GM15510 (cell line): ENCODE measurements around the gene SLC39A11.

Experiments
- POLR2A ChIP-seq: IDR thresholded peaks from 3 replicates; pipeline ENCODE4 v1.6.1; 2011; ENCODE audit warnings: borderline replicate concordance; ENCODE audit not compliant: insufficient read length; ENCODE audit errors: extremely low read depth

SLC39A11 gene

GRCh38 chr17:72615627-72615991 is 476.9 kb downstream of the SLC39A11 start:
- TF ChIP-seq POLR2A, result no peak

- no peak for TF ChIP-seq POLR2A
These were observed 477.4 kb downstream of the SLC39A11 start for GRCh38 chr17:72614871-72615626.

- TF ChIP-seq POLR2A, result no peak
These were observed 478.0 kb downstream of the SLC39A11 start for GRCh38 chr17:72614476-72614870.

- no peak for TF ChIP-seq POLR2A
These were observed 478.6 kb downstream of the SLC39A11 start for GRCh38 chr17:72613806-72614292.

GRCh38 chr17:72613396-72613795 is 479.1 kb downstream of the SLC39A11 start:
- no peak for TF ChIP-seq POLR2A

GRCh38 chr17:72611172-72611571 is 481.3 kb downstream of the SLC39A11 start:
- TF ChIP-seq POLR2A, result no peak

- no peak for TF ChIP-seq POLR2A
These were observed 483.0 kb downstream of the SLC39A11 start for GRCh38 chr17:72609501-72609900.

GRCh38 chr17:72608436-72608835 is 484.1 kb downstream of the SLC39A11 start:
- TF ChIP-seq POLR2A, result no peak

- TF ChIP-seq POLR2A, result no peak
These were observed 485.8 kb downstream of the SLC39A11 start for GRCh38 chr17:72606656-72607055.

- no peak for TF ChIP-seq POLR2A
These were observed 486.9 kb downstream of the SLC39A11 start for GRCh38 chr17:72605543-72605942.

- no peak for TF ChIP-seq POLR2A
These were observed 488.0 kb downstream of the SLC39A11 start for GRCh38 chr17:72604518-72604917.

GRCh38 chr17:72603420-72604242 is 488.9 kb downstream of the SLC39A11 start:
- no peak for TF ChIP-seq POLR2A

- TF ChIP-seq POLR2A, result no peak
These were observed 489.7 kb downstream of the SLC39A11 start for GRCh38 chr17:72602517-72603419.

GRCh38 chr17:72600934-72601333 is 491.6 kb downstream of the SLC39A11 start:
- no peak for TF ChIP-seq POLR2A

- no peak for TF ChIP-seq POLR2A
These were observed 492.6 kb downstream of the SLC39A11 start for GRCh38 chr17:72599891-72600290.
